NCI-H1694 (cell line): Measurements from ENCODE around the gene PPARA.
"Not testable (repeated sequence)": the region's sequence is repeated elsewhere in the genome, so short reads cannot be mapped to it uniquely, and the experiment has no call there.

Source experiments
- DNase-seq: peaks from one replicate; lab custom pipeline; 2025; lab: John Stamatoyannopoulos, UW

PPARA gene

DNA sequence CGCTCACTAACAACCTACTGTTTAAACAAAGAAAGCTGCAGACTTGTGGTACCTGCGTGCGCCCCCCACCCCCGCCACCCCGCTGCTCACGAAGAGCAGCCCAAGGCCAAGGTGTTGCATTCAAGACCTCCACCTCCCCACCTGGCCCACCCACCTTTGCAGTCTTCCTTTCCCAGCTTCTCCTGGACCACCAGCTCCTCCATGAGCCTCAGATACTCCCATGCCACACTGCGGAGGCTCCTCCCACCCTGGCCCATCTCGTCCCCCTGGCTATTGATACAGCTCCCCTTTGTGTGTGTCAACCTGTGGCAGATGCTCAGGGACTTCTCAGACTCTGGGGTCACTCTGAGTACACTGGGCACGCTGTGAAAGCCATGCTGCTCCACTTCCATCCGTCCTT lies 95.9 kb downstream of the PPARA start:
- no peak for DNase-seq

DNA sequence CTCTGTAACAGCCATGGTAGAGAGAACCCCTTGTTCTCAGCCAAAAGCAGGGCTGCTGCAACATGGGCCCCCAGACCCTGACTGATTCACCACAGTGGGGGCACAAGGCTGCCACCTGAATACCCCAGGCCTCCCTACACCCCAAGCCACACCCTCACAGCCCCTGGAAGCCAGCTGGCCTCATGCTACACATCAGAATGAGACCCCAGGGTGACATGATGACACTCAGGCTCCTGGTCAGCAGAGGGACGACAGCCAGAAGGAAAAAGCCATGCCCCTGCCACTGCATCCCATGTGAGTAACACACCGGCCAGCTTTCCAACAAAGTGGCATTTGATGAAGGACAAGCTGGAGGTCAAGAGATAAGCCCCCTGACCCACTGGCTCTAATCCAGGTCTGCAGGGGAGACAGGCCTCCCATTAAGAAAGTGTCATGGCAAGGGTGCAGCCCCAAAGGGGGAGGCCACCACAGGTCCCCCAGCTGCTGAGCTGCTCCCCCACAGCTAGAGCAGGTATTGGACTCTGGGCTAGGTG lies 97.2 kb downstream of the PPARA start:
- DNase-seq = no peak

DNA sequence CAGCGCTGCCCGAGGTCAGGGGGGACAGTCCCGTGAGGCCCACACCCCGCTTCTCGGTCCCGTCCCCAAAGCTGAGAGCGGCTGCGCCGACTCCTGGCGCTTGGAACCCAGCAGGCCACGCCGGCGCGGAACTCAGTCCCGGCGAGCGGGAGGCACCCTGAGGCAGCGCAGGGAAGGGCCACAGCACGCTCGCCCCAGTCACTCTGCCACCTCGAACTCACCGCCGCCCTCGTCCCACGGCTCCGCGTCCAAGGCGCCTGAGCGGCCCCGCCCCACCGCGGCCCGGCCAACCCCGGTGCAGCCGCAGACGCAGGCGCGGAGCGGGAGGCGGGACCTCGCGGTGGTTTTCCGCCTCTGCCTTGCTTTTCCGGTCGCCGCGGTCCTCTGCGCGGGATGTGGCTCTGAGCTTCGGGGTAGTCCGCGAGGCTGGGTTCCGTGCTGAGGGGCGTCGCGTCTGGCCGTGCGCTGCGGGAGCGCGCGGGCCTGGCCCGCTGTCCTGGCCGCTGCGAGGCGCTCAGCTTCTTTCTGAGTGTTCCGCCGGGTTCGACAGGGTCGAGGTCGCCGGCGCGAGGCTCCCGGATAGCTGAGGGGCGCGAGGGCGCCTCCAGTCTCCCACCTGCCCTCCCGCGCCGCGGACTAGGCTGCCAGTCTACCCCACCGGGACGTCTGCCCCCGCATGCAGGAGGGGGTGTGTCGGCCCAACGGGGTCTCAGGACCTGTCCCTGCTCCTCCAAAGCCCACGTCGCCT lies 99.9 kb downstream of the PPARA start, which contains the start of gene CDPF1:
TSS of gene CDPF1 (minus strand) at position 259 of the 748 bp plus-strand sequence. CDS start 2,009 bp downstream, outside the sequence.
- DNase-seq = peak; percentile 62

DNA sequence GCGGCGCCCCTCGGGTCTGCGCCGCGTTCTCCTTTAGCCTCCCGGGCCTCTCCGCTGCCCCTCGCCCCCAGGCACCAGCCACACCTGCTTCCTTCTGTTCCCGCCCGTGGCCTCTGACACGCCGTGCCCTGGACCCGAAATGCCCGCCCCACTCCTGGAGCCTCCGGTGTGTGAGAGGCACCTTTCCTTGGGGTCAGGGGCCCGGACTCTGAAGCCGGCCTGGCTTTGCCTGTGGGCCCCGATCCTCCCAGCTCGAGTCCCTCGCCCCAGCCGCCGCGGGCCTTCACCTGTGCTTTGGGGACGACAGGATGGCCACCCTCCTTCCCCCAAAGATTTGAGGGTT lies 100.4 kb downstream of the PPARA start:
- DNase-seq = no peak

- no peak for DNase-seq
These were observed 100.9 kb downstream of the PPARA start for GRCh38 chr22:46251266-46251665.

- DNase-seq = no peak
These were observed 101.6 kb downstream of the PPARA start for GRCh38 chr22:46251816-46252380.

DNA sequence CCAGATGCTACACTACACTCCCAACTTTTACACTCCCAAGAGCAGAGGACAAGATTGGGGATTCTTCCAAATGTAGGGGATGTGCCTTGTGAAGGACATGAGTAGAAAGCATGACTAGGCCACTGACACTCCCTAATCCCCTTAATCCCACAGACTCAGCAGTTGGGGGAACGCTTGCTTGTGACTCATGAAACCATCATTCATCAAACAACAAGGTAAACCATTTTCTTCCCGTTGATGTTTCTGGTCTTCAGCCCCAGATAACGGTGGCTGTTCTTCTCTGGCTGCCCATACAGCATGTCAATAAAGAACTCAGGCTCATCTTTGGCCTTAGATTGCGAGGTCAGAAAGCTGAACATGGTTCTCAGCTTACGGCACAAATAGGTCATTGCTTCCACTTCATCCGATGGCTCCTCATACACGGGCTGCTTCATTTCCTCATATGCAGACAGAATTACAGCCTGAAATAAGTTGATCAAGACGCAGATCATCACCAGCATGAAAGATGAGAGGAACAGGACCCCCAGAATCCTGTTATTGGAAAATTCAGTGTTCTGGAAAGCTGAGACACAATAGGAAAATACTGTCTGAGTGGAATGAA lies 106.1 kb downstream of the PPARA start:
- no peak for DNase-seq

DNA sequence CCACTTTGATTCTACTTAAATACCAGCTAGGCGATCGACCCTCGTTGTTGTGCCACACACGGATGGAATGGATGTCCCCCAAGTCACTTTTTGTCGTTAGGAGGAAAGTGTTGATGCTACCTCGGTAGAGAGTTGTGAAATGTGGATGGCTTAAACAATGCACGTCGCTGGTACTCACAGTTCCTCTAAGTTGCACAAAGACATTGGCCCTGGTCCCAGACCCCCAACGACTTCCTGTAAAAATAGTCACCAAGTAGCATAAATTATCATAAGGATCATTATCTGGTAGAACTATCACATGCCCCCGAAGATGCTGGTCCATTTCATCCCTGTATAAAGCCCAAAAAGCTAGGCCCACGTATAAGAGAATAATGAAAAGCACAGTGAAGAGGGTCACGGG lies 109.0 kb downstream of the PPARA start:
- no peak for DNase-seq

GRCh38 chr22:46260038-46260437 lies 109.7 kb downstream of the PPARA start:
- DNase-seq = no peak

DNA sequence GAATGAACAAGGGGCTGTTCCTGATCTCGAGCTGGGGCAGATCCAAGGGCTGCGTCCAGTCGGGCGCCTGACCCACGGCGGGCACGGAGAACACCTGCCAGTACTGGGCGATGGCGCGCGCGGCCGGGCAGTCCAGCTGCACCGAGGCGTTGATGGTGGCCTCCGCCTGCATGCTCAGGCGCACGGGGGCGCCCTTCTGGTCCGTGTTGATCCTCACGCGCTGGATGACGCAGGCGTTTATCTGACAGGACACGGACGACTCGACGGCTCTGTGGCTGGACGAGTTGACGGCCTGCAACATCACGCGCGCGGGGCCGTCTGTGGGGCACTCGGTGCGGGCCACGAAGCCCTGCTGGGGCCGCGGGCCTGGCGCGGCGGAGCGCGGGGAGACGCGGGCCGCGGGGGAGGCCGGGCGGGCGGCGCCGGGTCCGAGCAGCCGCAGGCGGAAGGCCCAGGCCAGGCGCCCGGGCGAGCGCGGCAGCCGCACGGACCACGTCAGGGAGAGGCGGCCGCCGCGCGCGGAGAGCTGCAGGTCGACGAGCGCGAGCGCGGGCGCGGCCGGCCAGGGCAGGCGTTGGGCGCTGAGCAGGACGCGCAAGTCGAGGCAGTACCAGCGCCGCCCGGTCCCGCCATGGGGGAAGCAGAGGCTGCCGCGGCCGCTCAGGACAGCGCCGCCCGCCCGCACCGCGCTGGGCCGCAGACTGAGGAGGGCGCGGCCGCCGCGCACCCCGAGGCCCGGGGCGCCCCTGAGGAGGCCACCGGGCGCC lies 112.3 kb downstream of the PPARA start:
- no peak for DNase-seq

GRCh38 chr22:46263216-46263590 lies 112.9 kb downstream of the PPARA start, which contains the start of gene PKDREJ:
PKDREJ (minus strand) TSS chr22:46263343; CDS start chr22:46263322, 21 bp downstream.
- DNase-seq = no peak

DNA sequence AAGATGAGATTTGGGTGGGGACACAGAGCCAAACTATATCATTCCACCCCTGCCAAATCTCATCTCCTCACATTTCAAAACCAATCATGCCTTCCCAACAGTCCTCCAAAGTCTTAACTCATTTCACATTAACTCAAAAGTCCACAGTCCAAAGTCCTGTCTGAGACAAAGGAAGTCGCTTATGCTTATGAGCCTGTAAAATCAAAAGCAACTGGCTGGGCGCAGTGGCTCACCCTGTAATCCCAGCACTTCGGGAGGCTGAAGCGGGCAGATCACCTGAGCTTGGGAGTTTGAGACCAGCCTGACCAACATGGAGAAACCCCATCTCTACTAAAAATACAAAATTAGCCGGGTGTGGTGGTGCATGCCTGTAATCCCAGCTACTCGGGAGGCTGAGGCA lies 114.2 kb downstream of the PPARA start:
- not testable (repeated sequence) for DNase-seq

DNA sequence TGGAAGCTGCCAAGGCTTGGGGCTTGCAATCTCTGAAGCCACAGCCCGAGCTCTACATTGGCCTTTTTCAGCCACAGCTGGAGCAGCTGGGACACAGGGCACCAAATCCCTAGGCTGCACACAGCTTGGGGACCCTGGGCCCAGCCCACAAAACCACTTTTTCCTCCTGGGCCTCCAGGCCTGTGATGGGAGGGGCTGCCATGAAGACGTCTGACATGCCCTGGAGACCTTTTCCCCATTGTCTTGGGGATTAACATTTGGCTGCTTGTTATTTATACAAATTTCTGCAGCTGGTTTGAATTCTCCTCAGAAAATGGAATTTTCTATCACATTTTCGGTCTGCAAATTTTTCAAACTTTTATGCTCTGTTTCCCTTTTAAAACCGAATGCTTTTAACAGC lies 115.3 kb downstream of the PPARA start:
- not testable (repeated sequence) for DNase-seq

- no peak for DNase-seq
These were observed 117.3 kb downstream of the PPARA start, which contains the start of gene TTC38 for GRCh38 chr22:46267431-46268279. TTC38 (plus strand) TSS chr22:46268008; CDS start chr22:46268040, 32 bp downstream.

GRCh38 chr22:46269564-46269963 lies 119.2 kb downstream of the PPARA start:
- DNase-seq = no peak

DNA sequence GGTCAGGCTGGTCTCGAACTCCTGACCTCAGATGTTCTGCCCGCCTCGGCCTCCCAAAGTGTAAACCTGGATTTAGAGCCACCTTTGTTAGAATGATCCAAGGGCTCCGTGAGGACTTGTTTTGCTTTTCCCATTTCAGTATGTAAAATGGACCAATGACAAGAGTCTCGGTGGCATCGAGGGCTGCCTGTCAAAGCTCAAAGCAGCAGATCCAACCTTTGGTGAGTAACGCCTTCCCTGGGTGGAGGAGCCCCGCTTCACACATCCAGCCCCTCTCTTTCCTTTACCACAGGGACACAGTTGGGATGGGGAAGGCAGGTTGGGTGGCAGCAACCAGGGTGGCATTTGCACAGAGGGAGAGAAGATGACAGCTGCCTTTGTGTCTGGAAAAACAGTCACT lies 121.9 kb downstream of the PPARA start:
- no peak for DNase-seq

DNA sequence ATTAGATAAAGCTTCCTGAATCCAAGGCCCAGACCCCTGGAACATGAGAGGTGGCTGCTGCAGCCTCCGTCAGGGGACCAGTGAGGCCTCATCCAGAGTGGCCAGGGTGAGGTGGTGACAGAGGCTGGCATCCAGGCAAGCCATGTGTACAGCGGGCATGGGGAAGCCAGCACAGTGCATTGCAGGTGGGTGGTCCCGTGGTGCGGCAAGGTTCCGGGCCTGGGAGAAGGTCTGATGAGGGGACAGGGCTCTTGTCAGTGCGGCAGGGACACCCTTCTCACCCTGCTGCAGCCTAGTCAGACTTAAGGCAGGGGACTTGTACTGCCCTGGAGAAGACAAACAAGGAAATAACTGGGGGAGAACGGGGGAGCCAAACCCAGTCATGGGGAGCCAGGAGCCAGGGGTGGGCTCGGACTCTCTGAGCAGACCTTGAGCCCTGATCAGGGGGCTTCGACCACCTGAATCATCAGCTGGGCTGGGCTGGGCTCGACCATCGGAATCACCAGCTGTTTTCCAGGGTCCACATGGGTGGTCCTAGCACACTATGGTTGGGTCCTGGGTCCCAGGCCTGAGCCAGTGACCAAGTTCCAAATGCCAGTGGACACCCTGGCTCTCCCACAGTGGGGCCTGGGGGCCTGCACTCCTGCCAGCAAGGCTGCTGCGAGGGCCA lies 122.6 kb downstream of the PPARA start:
- DNase-seq = no peak

DNA sequence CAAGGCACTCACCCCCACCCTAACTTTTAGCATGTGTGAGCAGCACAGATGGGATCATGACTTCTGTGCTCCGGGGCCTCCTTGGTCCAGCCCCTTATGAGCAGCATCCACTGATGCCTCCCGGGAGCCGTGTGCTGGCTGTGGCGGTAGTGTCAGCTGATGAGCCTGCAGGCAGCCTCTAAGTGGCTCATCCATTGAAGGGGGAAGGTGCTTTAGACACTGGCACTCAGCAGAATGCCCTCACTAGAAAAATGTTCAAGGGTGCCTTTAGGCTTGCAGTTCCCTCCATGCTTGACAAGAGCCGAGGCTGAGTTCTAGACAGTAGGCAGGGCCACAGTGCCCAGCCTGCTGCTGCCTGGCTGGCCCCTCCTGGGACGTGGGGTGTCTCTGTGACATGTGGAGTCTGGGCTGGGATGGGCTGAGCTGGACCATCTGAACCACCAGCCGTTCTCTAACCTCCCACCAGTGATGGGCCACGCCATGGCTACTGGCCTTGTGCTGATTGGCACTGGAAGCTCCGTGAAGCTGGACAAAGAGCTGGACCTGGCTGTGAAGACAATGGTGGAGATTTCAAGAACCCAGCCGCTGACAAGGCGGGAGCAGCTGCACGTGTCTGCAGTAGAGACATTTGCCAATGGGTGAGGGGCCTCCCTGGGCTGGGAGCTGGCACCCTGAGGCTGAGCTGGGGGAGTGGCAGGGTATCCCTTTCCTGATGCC lies 123.3 kb downstream of the PPARA start:
- no peak for DNase-seq

DNA sequence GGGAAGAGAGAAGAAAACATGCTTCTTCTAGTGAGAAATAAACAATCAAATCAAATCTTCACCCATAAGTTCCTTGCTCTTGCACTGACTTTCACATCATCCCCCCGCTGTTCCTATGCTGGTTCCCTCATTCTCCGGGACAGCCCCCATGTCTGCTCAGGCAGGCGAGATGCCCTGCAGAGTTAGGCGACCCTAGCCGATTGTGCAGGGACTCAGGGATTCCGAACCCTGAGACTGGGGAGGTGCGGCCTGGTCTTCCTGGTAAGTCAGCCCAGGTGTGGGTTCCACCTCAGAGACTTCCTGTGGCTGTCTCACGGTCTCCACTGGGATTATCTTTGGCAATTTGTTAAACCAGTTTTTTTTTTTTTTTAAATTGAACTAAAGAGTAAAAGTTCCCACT lies 124.1 kb downstream of the PPARA start:
- DNase-seq = no peak
